GM12878 (cell line): ENCODE data around the gene CAMP.

ENCODE experiments used
- HCFC1 ChIP-seq: fragments of 150-350 bp; IDR thresholded peaks from 2 replicates; pipeline ENCODE4 v1.6.1; 2014; ENCODE audit warnings: low read length
- POLR2A ChIP-seq: IDR thresholded peaks from 2 replicates; pipeline ENCODE4 v1.6.1; 2011; ENCODE audit warnings: low read depth, mild to moderate bottlenecking, low read length
- TF ChIP-seq, protein P1 (sequence below): fragments of 450-650 bp; IDR thresholded peaks from 2 replicates; pipeline ENCODE4 v1.6.1; 2017; ENCODE audit warnings: mild to moderate bottlenecking, moderate library complexity

DNA sequence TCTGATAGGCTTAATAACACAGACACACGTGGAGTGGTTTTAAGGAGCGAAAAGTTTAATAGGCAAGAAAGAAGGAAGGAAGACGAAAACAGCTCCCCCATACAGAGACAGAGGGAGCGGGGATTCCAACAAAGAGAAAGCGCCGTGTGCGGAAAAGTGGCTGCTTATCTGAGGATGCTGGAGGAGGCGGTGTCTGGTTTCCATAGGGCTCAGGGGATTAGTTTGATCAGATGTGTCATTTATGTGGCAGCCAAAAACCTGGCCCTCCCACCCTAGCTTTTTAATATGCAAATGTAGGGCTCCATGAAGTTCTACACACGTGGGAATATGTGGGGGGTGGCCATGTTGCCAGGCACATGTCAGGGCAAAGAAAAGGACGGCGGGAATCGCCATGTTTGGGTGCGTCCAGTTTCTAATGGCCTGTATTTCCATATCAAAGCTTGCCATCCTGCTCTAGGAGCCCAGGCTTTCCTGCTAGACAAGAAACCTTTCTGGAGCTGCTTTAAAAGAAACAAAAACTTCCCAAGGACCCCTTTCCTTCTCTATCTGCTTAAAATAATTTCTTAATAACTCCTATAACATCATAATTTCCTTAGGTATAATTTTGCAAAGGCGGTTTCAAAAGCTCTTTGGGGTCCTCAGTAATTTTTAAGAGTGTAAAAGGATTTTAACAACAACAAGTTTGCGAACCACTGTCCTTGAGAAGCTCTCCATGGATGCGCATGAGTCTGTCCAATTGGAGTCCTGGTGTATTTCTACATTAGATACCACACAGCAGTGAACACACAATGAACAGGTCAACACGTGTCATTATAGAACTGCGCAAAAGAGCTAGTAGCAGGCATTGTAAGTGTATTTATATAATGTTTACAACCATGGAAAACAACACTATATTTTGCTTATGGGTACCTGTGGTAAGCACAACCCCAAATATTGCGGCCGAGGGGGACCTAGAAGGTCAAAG is 17.0 kb downstream of the CAMP start:
- TF ChIP-seq HCFC1 (no peak), POLR2A (no peak)
- TF ChIP-seq, protein P1, sequence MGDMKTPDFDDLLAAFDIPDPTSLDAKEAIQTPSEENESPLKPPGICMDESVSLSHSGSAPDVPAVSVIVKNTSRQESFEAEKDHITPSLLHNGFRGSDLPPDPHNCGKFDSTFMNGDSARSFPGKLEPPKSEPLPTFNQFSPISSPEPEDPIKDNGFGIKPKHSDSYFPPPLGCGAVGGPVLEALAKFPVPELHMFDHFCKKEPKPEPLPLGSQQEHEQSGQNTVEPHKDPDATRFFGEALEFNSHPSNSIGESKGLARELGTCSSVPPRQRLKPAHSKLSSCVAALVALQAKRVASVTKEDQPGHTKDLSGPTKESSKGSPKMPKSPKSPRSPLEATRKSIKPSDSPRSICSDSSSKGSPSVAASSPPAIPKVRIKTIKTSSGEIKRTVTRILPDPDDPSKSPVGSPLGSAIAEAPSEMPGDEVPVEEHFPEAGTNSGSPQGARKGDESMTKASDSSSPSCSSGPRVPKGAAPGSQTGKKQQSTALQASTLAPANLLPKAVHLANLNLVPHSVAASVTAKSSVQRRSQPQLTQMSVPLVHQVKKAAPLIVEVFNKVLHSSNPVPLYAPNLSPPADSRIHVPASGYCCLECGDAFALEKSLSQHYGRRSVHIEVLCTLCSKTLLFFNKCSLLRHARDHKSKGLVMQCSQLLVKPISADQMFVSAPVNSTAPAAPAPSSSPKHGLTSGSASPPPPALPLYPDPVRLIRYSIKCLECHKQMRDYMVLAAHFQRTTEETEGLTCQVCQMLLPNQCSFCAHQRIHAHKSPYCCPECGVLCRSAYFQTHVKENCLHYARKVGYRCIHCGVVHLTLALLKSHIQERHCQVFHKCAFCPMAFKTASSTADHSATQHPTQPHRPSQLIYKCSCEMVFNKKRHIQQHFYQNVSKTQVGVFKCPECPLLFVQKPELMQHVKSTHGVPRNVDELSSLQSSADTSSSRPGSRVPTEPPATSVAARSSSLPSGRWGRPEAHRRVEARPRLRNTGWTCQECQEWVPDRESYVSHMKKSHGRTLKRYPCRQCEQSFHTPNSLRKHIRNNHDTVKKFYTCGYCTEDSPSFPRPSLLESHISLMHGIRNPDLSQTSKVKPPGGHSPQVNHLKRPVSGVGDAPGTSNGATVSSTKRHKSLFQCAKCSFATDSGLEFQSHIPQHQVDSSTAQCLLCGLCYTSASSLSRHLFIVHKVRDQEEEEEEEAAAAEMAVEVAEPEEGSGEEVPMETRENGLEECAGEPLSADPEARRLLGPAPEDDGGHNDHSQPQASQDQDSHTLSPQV = no peak
